Measurements from ENCODE around the gene AAK1.
A peak's percentile ranks its signal among the peaks of the same experiment; 100 is the strongest.

AAK1 gene

GRCh38 chr2:69683170-69683971 is 39.8 kb upstream of the AAK1 start:
- no peak for TF ChIP-seq CTCF (conservative IDR thresholded peaks at IDR 0.05)
- H3K27ac ChIP-seq: peak overlapping the region; percentile 90

- TF ChIP-seq CTCF (conservative IDR thresholded peaks at IDR 0.05): no peak
- peak overlapping the region; percentile 90 for H3K27ac ChIP-seq
Observed at GRCh38 chr2:69682525-69682924, 39.0 kb upstream of the AAK1 start.

GRCh38 chr2:69680001-69680675 is 36.6 kb upstream of the AAK1 start:
- no peak overlapping the region for H3K27ac ChIP-seq
- no peak for TF ChIP-seq CTCF (conservative IDR thresholded peaks at IDR 0.05)

GRCh38 chr2:69677914-69678313 is 34.4 kb upstream of the AAK1 start:
- H3K27ac ChIP-seq: no peak overlapping the region

GRCh38 chr2:69676146-69676545 is 32.6 kb upstream of the AAK1 start:
- peak overlapping the region; percentile 99 for H3K27ac ChIP-seq
- TF ChIP-seq CTCF (conservative IDR thresholded peaks at IDR 0.05): no peak

More at GRCh38 chr2:69677914-69678313, 34.4 kb upstream of the AAK1 start:
- no peak for TF ChIP-seq CTCF (conservative IDR thresholded peaks at IDR 0.05)

GRCh38 chr2:69674316-69674670 is 30.8 kb upstream of the AAK1 start:
- no peak for TF ChIP-seq CTCF (conservative IDR thresholded peaks at IDR 0.05)
- H3K27ac ChIP-seq: peak overlapping the region; percentile 99

- H3K27ac ChIP-seq: peak overlapping the region; percentile 99
Observed at GRCh38 chr2:69673098-69673497, 29.6 kb upstream of the AAK1 start.

- no peak for TF ChIP-seq CTCF (conservative IDR thresholded peaks at IDR 0.05)
- peak overlapping the region; percentile 71; the same call in 1 of the 2 replicates for H3K27ac ChIP-seq
Observed at GRCh38 chr2:69669666-69670065, 26.1 kb upstream of the AAK1 start.

Measured in VCaP (cell line).